OCI-LY7 (cell line): ENCODE results near the gene CPNE7.

Experiments
- CTCF ChIP-seq: fragments of 200-600 bp; sonication (generic); conservative IDR thresholded peaks from 2 replicates; pipeline ENCODE4 v1.5.1; 2014; ENCODE audit warnings: mild to moderate bottlenecking, antibody characterized with exemption, low read length, moderate library complexity, mixed read lengths
- EZH2phosphoT487 ChIP-seq: fragments of 200-600 bp; sonication (generic); IDR thresholded peaks from 2 replicates; pipeline ENCODE4 v1.6.1; 2018; ENCODE audit warnings: low read depth, borderline replicate concordance, mild to moderate bottlenecking, mixed run types, antibody characterized with exemption, low read length, moderate library complexity, mixed read lengths

GRCh38 chr16:89601906-89602272 lies 26.3 kb downstream of the CPNE7 start:
- TF ChIP-seq EZH2phosphoT487 = no peak
- TF ChIP-seq CTCF = no peak
